Gastrocnemius medialis (tissue), 4 donors: ENCODE data around the gene ERMP1. TPM values are rescaled to one million over a fixed set of nuclear protein-coding genes. Genes with fewer than 3 reads are reported as not detected.
"Not testable (repeated sequence)": the region's sequence is repeated elsewhere in the genome, so short reads cannot be mapped to it uniquely, and the experiment has no call there.

ENCODE experiments used
- ATAC-seq, 2 donors: fragments of 150-250 bp; one replicate each; pipeline ENCODE4 v1.9.1; 2016
- DNase-seq, 2 donors: peaks; one replicate each; pipeline ENCODE4 v3.0.0-alpha.2; 2019
- H3K27ac ChIP-seq, 4 donors: fragments of 200-600 bp; sonication (generic); 1 replicate in 1 of 4; 2 replicates in 3 of 4; pipeline ENCODE4 v1.5.1; 2016 to 2018; ENCODE audit warnings: mild to moderate bottlenecking in 2 of 4, moderate library complexity in 1 of 4
- H3K27me3 ChIP-seq, 3 donors: fragments of 200-600 bp; sonication (generic) in 2 of 3; 1 replicate in 1 of 3; 2 replicates in 2 of 3; pipeline versions ENCODE4 v1.5.1 to v1.6.0; 2016 to 2019; ENCODE audit warnings: mild to moderate bottlenecking in 1 of 3, moderate library complexity in 1 of 3
- H3K36me3 ChIP-seq, 2 donors: fragments of 200-600 bp; sonication (generic) in 1 of 2; one replicate each; pipeline ENCODE4 v1.5.1; 2017 to 2018
- H3K4me1 ChIP-seq, 2 donors: fragments of 200-600 bp; sonication (generic) in 1 of 2; one replicate each; pipeline ENCODE4 v1.5.1; 2016 to 2017; ENCODE audit warnings: mild to moderate bottlenecking in 2 of 2
- H3K4me3 ChIP-seq, 4 donors: fragments of 200-600 bp; sonication (generic) in 3 of 4; 1 replicate in 1 of 4; 2 replicates in 3 of 4; pipeline ENCODE4 v1.5.1; 2016 to 2019; ENCODE audit warnings: mild to moderate bottlenecking in 2 of 4
- H3K9me3 ChIP-seq, 3 donors: fragments of 200-600 bp; sonication (generic) in 2 of 3; 1 replicate in 1 of 3; 2 replicates in 2 of 3; pipeline ENCODE4 v1.5.1; 2016 to 2019
- CTCF ChIP-seq, 5 experiments: fragments of 450-650 bp in 3 of 5; fragments of 200-600 bp in 2 of 5; sonication (generic) in 2 of 5; IDR thresholded peaks in 4 of 5; conservative IDR thresholded peaks in 1 of 5; 1 replicate in 4 of 5; 2 replicates in 1 of 5; pipeline ENCODE4 v1.5.1; 2016 to 2019; ENCODE audit warnings: antibody characterized with exemption in 5 of 5, mild to moderate bottlenecking in 3 of 5, moderate library complexity in 3 of 5
- POLR2A ChIP-seq, 2 donors: fragments of 450-650 bp; IDR thresholded peaks; one replicate each; pipeline ENCODE4 v1.6.1; 2017; ENCODE audit warnings: antibody characterized with exemption in 2 of 2, mild to moderate bottlenecking in 2 of 2, moderate library complexity in 2 of 2
- in situ Hi-C, 4 donors: fragments of 200-750 bp; cut with MboI; loops; one replicate each; pipeline versions ENCODE4 v1.15.0 to v1.8.0; 2017; ENCODE audit warnings: low sequenced_read_pairs in 4 of 4
- intact Hi-C: fragments of 100-400 bp; cut with DNase I; formaldehyde crosslinking; loops from one replicate; pipeline ENCODE4 v1.15.1; 2023; ENCODE audit warnings: low total_unique reads
- total RNA-seq, 4 donors: library from RNA; depleted of rRNA; stranded (reverse); fragments of >200 nt; gene quantifications; one replicate each; pipeline versions ENCODE4 v1.1.0 to v1.2.3, GENCODE V29; 2016

The ERMP1 gene
- 1 to 10 TPM; 4.4 to 7.4 (median 6.3) TPM for total RNA-seq

- TF ChIP-seq POLR2A (IDR thresholded peaks at IDR 0.05) (peak; percentile 54 to 71), CTCF (IDR thresholded peaks at IDR 0.05 in 4 of 5, conservative IDR thresholded peaks at IDR 0.05 in 1 of 5) (peak; percentile 76 to 87 (median 81))
- DNase-seq (peak; percentile 65 to 84), ATAC-seq (peak; percentile 74 to 91)
- in situ Hi-C loops (no loop called here), intact Hi-C loops (loop anchor here (5.0 kb wide), 3 partner anchors 206 to 381 kb away; partner anchors contain the start of genes CD274 and RIC1)
- Histone ChIP-seq H3K9me3 (no peaks in the 10 kb centered on the region), H3K27me3 (no peaks in the 10 kb centered on the region), H3K4me1 (peaks cover 16 to 24% of the 10 kb centered on the region in 2 donors), H3K36me3 (no peaks in the 10 kb centered on the region), H3K4me3 (peak within 1 kb of the TSS; percentile 63 to 98 (median 69)), H3K27ac (peak within 1 kb of the TSS; percentile 66 to 93 (median 87))
Measured at GRCh38 chr9:5832538-5833529, at the start of gene ERMP1. TSS of gene ERMP1 (minus strand) at chr9:5833117. CDS start at chr9:5833027, 90 bp downstream.

- intact Hi-C loops, H3K27me3 ChIP-seq, DNase-seq, H3K4me3 ChIP-seq, ATAC-seq, H3K36me3 ChIP-seq, H3K4me1 ChIP-seq, H3K9me3 ChIP-seq, H3K27ac ChIP-seq: not testable (repeated sequence)
- in situ Hi-C loops: loop anchor here in 3 of 4 donors (10.0 to 25.0 kb wide), 2 partner anchors 172 to 430 kb away; no protein-coding TSS in a partner anchor
Measured at GRCh38 chr9:5882244-5883012, 49.5 kb upstream of the ERMP1 start.

GRCh38 chr9:5879419-5880181 lies 46.7 kb upstream of the ERMP1 start:
- Histone ChIP-seq H3K4me1 (no peaks in the 10 kb centered on the region), H3K9me3 (no peaks in the 10 kb centered on the region), H3K27me3 (no peaks in the 10 kb centered on the region), H3K4me3 (no peak overlapping the region), H3K36me3 (no peaks in the 10 kb centered on the region), H3K27ac (no peak overlapping the region)
- intact Hi-C loops: no loop called here
- TF ChIP-seq POLR2A (IDR thresholded peaks at IDR 0.05) (no peak), CTCF (IDR thresholded peaks at IDR 0.05 in 4 of 5, conservative IDR thresholded peaks at IDR 0.05 in 1 of 5) (no peak)
- in situ Hi-C loops: loop anchor here in 3 of 4 donors (10.0 to 25.0 kb wide), 2 partner anchors 175 to 433 kb away; no protein-coding TSS in a partner anchor
- no peak for DNase-seq
- ATAC-seq: no peak

GRCh38 chr9:5876711-5877110 lies 43.8 kb upstream of the ERMP1 start:
- in situ Hi-C loops (loop anchor here in 2 of 4 donors (25.0 kb wide), 1 partner anchor 436 kb away; no protein-coding TSS in a partner anchor), intact Hi-C loops (no loop called here)
- H3K4me3 ChIP-seq: no peak overlapping the region
- no peaks in the 10 kb centered on the region for H3K27me3 ChIP-seq
- TF ChIP-seq CTCF (IDR thresholded peaks at IDR 0.05 in 4 of 5, conservative IDR thresholded peaks at IDR 0.05 in 1 of 5): no peak
- no peak for TF ChIP-seq POLR2A (IDR thresholded peaks at IDR 0.05)
- H3K9me3 ChIP-seq: no peaks in the 10 kb centered on the region
- H3K36me3 ChIP-seq: no peaks in the 10 kb centered on the region
- H3K27ac ChIP-seq: no peak overlapping the region
- H3K4me1 ChIP-seq: no peaks in the 10 kb centered on the region
- no peak for ATAC-seq
- no peak for DNase-seq
